Right hindlimb (tissue), 1 donor: ENCODE measurements around the gene PLEKHA6.

Experiments used
- DNase-seq: peaks from one replicate; pipeline ENCODE4 v3.0.0-alpha.2; 2018

Gene PLEKHA6, protein sequence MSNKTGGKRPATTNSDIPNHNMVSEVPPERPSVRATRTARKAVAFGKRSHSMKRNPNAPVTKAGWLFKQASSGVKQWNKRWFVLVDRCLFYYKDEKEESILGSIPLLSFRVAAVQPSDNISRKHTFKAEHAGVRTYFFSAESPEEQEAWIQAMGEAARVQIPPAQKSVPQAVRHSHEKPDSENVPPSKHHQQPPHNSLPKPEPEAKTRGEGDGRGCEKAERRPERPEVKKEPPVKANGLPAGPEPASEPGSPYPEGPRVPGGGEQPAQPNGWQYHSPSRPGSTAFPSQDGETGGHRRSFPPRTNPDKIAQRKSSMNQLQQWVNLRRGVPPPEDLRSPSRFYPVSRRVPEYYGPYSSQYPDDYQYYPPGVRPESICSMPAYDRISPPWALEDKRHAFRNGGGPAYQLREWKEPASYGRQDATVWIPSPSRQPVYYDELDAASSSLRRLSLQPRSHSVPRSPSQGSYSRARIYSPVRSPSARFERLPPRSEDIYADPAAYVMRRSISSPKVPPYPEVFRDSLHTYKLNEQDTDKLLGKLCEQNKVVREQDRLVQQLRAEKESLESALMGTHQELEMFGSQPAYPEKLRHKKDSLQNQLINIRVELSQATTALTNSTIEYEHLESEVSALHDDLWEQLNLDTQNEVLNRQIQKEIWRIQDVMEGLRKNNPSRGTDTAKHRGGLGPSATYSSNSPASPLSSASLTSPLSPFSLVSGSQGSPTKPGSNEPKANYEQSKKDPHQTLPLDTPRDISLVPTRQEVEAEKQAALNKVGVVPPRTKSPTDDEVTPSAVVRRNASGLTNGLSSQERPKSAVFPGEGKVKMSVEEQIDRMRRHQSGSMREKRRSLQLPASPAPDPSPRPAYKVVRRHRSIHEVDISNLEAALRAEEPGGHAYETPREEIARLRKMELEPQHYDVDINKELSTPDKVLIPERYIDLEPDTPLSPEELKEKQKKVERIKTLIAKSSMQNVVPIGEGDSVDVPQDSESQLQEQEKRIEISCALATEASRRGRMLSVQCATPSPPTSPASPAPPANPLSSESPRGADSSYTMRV

GRCh38 chr1:204359474-204360255 lies at the start of gene PLEKHA6:
PLEKHA6 (minus strand) TSS chr1:204359929; CDS start chr1:204273727, 86,202 bp downstream.
- DNase-seq = peak; percentile 58

- DNase-seq = no peak
Measured at GRCh38 chr1:204409123-204409522, 49.4 kb upstream of the PLEKHA6 start.

DNA sequence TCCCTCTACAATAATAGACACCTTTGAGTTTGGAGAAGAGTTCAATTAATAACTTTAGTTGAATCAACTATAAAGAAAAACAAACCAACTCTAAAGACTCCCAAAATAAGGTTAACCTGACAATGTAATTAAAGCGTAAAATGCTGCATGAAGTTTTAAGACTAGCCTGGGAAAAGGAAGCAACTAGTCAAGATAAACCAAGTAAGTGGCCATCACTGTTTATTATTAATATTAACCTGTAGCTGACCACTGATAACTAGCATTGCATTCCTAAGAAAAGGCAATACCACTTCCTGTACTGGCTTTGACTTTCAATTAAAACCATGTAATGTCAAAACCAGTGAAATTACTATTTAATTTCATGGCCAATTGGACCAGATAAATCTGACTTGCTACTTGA lies 48.9 kb upstream of the PLEKHA6 start:
- DNase-seq = no peak

GRCh38 chr1:204408074-204408507 lies 48.4 kb upstream of the PLEKHA6 start:
- peak; percentile 69 for DNase-seq

DNA sequence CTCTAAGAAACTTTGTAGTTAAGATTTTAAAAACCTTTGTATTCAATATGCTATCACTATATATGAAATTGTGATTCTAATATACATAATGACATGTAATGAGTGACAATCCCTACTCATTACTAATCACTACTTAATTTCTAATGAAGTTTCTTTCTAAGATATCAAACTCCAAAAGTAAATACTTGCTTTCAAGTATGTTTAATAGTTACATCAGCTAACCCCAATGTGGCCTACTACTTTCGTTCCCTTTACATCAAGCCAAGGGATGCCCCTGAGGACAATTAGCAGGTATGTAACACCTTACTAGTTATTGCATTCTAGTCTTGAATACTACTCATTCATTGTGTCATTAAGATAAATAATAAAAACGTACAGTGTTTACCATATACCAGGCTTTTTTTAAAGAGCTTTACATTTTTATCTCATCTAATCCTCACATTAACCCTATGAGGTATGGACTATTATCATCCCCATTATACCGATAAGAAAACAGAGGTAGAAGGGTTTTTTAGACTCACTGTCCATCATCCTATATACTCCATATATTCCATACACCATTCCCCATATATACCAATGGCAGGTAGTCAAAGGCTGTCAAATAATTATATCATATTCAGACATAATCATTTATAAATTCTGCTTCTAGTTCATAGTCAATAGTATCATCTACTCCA lies 47.7 kb upstream of the PLEKHA6 start:
- DNase-seq = no peak

- DNase-seq = no peak
Measured at GRCh38 chr1:204406621-204407020, 46.9 kb upstream of the PLEKHA6 start.

DNA sequence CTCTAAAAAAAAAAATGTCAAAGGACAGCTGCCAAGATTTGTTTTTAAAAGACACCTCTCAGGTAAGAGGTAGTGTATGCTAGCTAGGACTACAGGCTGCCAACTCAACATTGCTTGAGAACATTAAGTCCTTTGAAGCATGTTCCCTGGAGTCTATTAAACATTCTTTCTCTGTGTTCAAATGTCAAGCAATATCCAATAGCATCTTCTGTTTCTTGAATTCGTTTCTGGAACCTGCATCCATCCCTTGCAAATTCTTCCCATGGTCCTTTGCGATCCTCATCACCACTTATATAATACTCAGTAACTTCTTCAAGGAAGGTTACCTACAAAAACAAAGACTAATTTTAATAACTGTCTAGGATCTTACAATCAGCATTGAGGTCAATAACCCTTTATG lies 46.3 kb upstream of the PLEKHA6 start:
- DNase-seq = no peak

DNA sequence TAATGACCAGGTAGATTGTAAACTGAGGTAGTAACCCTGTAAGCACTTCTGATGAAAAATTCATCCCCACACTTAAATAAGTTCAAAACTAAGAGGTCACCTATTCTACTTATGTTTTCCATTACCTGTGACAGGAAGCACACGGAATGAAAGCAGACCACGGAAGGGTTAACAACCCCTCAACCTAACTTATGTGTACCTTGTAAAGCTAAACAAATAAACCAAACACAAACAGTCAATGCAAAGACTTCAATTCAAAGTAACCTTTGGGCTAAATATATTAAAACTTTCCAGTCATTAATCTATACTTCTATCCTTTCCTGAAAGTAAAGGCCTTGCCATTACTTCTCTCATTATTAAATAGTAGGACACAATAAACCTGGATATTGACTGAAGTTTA lies 44.9 kb upstream of the PLEKHA6 start:
- DNase-seq = no peak

DNA sequence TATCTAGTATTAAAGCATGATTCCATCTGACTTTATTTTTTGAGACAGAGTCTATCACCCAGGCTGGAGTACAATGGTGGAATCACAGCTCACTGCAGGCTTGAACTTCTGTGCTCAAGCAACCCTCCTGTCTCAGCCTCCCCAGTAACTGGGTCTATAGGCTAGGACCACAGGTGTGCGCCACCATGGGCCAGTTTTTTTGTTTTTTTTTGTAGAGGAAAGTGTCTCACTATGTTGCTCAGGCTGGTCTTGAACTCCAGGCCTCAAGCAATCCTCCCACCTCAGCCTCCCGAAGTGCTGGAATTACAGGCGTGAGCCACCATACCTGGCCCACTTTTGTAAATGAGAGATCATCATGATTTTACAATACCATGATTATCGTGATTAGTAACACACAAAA lies 42.7 kb upstream of the PLEKHA6 start:
- no peak for DNase-seq

DNA sequence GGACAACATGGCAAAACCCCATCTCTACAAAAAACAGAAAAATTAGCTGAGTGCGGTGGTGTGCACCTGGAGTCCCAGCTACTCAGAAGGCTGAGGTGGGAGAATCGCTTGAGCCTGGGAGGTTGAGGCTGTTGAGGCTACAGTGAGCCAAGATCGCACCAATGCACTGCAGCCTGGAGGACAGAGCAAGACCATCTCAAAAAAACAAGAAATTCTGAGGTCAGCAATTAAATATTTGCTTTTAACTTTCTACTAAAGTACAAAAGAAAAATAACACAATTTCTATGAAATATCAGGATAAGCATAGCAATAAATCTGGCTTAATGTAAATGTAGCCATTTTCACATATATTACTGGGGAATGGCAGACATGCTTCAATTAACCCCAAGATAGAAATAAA lies 42.0 kb upstream of the PLEKHA6 start:
- DNase-seq = no peak

- no peak for DNase-seq
Measured at GRCh38 chr1:204400882-204401510, 41.3 kb upstream of the PLEKHA6 start.

DNA sequence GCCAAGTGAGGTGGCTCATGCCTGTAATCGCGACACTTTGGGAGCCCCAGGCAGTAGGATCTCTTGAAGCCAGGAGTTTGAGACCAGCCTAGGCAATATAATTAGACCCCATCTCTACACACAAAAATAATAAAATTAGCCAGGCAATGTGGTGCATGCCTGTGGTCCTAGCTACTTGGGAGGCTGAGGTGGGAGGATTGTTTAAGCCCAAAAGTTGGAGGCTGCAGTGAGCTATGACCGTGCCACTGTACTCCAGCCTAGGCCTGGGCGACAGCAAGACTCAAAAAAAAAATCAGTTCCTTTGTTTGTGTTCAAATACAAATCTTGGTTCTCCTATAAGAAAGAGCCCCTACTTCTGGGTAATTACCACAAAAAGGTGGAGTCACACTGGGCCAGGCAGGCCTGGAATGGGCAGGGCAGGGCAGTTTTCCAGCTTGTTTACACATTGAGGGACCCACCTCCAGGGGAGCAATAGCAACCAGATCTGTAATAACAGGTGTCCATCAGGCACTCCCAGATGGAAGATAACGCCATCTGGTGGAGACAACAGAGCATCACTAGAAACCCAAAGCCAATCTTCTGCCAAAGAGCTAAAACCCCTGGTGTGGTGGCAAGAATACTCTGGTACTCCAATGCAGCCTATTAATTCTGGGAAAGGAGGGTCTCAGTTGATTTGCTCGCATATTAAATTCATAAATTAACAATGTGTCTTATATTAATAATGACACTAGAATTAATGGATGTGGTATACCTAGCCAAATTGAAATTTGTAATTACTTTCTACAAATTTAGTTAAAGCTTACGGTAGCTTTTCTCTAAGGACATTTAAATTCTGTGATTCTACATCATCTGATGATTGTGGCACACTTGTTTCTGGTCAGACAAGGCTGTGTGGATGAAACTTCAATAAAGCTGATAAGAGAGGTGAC lies 38.7 kb upstream of the PLEKHA6 start:
- peak; percentile 66 for DNase-seq

GRCh38 chr1:204396015-204396583 lies 36.4 kb upstream of the PLEKHA6 start:
- no peak for DNase-seq

DNA sequence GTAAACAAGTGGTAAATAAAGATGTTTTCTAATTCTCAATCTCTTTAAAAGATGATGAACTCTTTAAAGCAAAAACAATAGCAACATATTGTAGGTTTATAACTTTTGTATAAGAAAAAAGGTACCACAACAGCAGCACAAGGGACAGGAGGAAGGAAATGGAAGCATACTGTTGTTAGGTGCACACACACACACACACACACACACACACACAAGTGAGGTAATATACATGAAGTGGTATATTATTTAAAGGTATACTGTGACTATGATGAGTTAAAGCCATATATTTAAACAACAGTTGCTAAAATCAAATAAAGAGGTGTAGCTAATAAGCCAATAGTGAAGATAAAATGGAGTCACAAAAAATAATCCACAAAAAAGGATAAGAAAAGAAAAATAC lies 31.9 kb upstream of the PLEKHA6 start:
- DNase-seq = no peak

DNA sequence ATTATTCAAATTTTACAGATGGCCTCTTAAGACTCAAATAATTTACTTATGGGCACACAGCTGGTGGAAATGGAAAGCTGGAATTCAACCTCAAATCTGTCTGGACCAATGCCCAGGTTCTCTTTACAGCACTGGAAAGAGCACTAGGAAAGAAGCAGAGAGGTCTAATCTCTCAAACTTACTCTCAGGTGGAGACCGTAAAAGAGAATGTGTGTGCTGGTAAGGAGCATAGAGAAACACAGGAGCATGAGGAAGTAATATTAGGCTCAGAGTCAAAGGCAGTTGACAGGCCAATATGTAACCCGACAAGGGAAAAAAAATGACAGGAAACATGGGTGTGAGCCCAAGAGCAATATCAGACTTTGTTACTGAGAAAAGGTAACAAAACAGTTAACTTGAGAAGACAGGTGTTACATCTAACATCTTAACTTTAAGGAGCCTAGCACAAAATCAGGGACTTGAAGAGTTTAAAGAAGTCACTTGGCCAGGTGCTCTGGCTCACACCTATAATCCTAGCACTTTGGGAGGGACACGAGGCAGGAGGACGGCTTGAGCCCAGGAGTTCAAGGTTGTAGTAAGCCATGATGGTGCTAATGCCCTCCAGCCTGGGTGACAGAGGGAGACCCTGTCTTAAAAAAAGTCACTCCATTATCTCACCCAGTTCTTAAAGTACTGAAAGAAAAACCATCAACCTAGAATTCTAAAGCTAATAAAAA lies 31.2 kb upstream of the PLEKHA6 start:
- DNase-seq = no peak

GRCh38 chr1:204385727-204386126 lies 26.0 kb upstream of the PLEKHA6 start:
- DNase-seq = no peak

GRCh38 chr1:204384636-204385352 lies 25.1 kb upstream of the PLEKHA6 start:
- no peak for DNase-seq

DNA sequence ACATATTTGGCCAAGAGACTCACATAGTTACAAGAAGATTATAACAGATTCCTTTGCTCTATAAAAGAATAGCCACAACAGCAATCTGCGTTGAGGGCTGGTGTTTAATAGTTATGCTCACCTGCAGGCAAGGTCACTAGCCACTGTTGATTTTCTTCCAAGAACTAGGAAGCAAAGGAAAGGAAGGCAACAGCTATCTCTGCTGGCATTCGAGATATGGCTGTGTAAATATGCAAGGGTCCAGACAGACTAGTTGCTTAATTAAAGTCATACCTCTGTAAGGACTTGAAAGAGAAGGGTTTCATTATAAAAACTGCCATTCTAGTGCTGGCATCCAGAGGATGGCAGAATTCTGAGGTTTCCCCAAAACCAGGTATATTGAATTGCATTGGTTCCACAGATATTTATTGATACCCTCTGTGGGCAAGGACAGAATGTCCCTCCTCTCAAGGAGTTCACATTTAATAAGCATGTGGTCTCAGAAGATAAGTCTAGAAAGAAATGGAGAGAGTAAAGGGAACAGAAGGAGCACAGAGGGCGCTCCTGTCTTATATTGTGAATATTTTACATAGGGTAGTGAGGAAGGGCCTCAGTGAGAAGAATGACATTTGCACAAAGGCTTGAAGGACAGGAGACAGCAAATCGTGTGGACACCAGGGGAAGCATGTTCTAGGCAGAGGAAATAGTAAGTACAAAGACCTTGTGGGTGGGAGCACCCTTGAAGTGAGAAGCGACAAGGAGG lies 23.6 kb upstream of the PLEKHA6 start:
- DNase-seq = no peak
